ENCODE measurements around the gene CHST7. TPM values are rescaled to one million over a fixed set of nuclear protein-coding genes. Genes with fewer than 3 reads are reported as not detected.

CHST7 gene
- total and polyA plus RNA-seq, 2 of the 13 experiments (the other 11 are each of a cell fraction or from before 2014, with no cell fraction given), result 2.4 to 5.2 TPM

DNA sequence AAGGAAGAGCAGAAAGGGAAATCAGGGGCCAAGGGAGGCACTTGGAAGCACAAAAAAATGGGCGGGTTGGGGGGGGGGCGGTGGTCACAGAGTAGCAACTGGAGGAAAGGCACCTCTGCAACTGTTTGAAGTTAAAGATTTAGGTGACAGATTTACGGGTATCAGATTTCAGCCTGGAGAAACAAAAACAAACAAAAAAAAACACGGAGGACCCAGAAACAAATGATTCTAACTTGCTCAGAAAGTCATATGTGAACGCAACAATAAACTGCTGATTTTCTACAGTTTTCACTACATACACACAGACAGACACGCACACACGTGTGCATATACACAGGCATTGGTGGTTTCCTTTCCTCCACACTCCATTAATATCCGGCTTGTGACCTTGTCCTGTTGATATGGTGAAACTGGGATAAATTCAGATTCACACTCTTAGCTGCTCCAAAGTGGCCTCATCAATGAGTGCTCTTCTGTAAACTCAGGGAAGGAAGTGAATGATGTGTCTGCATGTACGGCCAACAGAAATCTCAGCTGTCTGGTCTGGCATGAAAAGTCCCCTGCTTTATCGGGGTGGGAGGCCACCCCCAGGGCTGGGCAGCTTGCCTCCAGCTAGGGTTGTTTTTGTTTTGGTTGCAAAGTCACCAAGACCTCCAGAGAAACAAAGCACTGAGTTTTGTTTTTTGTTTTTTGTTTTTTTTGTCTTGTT lies 54.3 kb downstream of the CHST7 start (continued):
- TF ChIP-seq, protein P1, sequence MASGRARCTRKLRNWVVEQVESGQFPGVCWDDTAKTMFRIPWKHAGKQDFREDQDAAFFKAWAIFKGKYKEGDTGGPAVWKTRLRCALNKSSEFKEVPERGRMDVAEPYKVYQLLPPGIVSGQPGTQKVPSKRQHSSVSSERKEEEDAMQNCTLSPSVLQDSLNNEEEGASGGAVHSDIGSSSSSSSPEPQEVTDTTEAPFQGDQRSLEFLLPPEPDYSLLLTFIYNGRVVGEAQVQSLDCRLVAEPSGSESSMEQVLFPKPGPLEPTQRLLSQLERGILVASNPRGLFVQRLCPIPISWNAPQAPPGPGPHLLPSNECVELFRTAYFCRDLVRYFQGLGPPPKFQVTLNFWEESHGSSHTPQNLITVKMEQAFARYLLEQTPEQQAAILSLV (CRISPR knock-in tag; IDR thresholded peaks at IDR 0.05; ENCODE audit: borderline replicate concordance), result no peak
- TF ChIP-seq CBFB (CRISPR knock-in tag; IDR thresholded peaks at IDR 0.05), result no peak
- no peak for TF ChIP-seq ATM (IDR thresholded peaks at IDR 0.05; ENCODE audit: borderline replicate concordance)
- no peak for TF ChIP-seq NR2F6 (IDR thresholded peaks at IDR 0.05)
- TF ChIP-seq NR2F6 (CRISPR knock-in tag; IDR thresholded peaks at IDR 0.05), result no peak
- TF ChIP-seq ZNF737 (CRISPR knock-in tag; IDR thresholded peaks at IDR 0.05; ENCODE audit: borderline replicate concordance), result no peak
- no peak for TF ChIP-seq SOX6 (IDR thresholded peaks at IDR 0.05)
- no peak for TF ChIP-seq SOX6 (CRISPR knock-in tag; IDR thresholded peaks at IDR 0.05)
- TF ChIP-seq, protein P2, sequence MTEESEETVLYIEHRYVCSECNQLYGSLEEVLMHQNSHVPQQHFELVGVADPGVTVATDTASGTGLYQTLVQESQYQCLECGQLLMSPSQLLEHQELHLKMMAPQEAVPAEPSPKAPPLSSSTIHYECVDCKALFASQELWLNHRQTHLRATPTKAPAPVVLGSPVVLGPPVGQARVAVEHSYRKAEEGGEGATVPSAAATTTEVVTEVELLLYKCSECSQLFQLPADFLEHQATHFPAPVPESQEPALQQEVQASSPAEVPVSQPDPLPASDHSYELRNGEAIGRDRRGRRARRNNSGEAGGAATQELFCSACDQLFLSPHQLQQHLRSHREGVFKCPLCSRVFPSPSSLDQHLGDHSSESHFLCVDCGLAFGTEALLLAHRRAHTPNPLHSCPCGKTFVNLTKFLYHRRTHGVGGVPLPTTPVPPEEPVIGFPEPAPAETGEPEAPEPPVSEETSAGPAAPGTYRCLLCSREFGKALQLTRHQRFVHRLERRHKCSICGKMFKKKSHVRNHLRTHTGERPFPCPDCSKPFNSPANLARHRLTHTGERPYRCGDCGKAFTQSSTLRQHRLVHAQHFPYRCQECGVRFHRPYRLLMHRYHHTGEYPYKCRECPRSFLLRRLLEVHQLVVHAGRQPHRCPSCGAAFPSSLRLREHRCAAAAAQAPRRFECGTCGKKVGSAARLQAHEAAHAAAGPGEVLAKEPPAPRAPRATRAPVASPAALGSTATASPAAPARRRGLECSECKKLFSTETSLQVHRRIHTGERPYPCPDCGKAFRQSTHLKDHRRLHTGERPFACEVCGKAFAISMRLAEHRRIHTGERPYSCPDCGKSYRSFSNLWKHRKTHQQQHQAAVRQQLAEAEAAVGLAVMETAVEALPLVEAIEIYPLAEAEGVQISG (CRISPR knock-in tag; IDR thresholded peaks at IDR 0.05), result no peak
- TF ChIP-seq SUZ12 (IDR thresholded peaks at IDR 0.05; ENCODE audit: low read depth, low read length), result no peak
- TF ChIP-seq ZNF510 (CRISPR knock-in tag; IDR thresholded peaks at IDR 0.05; ENCODE audit: low read depth), result no peak

Measured in HepG2 (cell line).